Measurements from ENCODE around the gene DTWD1. TPM values are rescaled to one million over a fixed set of nuclear protein-coding genes. Genes with fewer than 3 reads are reported as not detected.

DTWD1 gene
- total and polyA plus RNA-seq, 2 of the 13 experiments (the other 11 are each of a cell fraction or from before 2014, with no cell fraction given), result 12.7 to 18.3 TPM

GRCh38 chr15:49621401-49621811 is 558 bp downstream of the DTWD1 start (continued):
- TF ChIP-seq ZHX1 (CRISPR knock-in tag; IDR thresholded peaks at IDR 0.05; ENCODE audit: low read depth) (no peak), ONECUT2 (CRISPR knock-in tag; IDR thresholded peaks at IDR 0.05) (peak; percentile 29; the same call in 1 of the 2 replicates), HDAC6 (IDR thresholded peaks at IDR 0.05; ENCODE audit: low read depth, low read length) (no peak), ZNF543 (CRISPR knock-in tag; IDR thresholded peaks at IDR 0.05) (no peak)

GRCh38 chr15:49621887-49622286 is 1.0 kb downstream of the DTWD1 start:
- peaks cover 12% of the 10 kb centered on the region for H3K9me3 ChIP-seq (ENCODE audit: low read length)
- FAIRE-seq (no peak), DNase-seq (ENCODE audit: low spot score) (no peak), ATAC-seq (no peak)
- no TSS peak for BruUV-seq (replicated peaks)
- TF ChIP-seq ZSCAN30 (CRISPR knock-in tag; IDR thresholded peaks at IDR 0.05) (no peak), CEBPG (CRISPR knock-in tag; IDR thresholded peaks at IDR 0.05) (0 out of 2 replicates have a peak, but pooled peaks have one; percentile 15), ZNF773 (CRISPR knock-in tag; IDR thresholded peaks at IDR 0.05; ENCODE audit: borderline replicate concordance) (no peak), GPN1 (CRISPR knock-in tag; IDR thresholded peaks at IDR 0.05; ENCODE audit: borderline replicate concordance) (no peak)
- POLR2A ChIA-PET, result interaction anchor here (4.9 kb wide), 1 partner anchor 29 kb away, joined by 31 read pairs; no protein-coding TSS in a partner anchor
- H4K20me1 ChIP-seq (ENCODE audit: insufficient read depth, low read length), result no peaks in the 10 kb centered on the region
- H2AFZ ChIP-seq (ENCODE audit: low read length), result no peak overlapping the region
- in situ Hi-C loops (cut with HindIII; ENCODE audit: extremely low pct_ligation_motif_present, low pct_unique_long_range_greater_than_20kb), result no loop called here
- peak overlapping the region; percentile 83 for H3K4me2 ChIP-seq (ENCODE audit: low read depth, low read length)
- peak overlapping the region; percentile 90; the same call in 1 of the 2 replicates for H3K9ac ChIP-seq (ENCODE audit: insufficient read depth, low read depth, low read length)
- intact Hi-C loops (cut with micrococcal nuclease; ENCODE audit: unreplicated experiment), result no loop called here
- H3K36me3 ChIP-seq (replicated peaks in 1 of 2; ENCODE audit: control insufficient read depth in 1 of 2, insufficient read depth in 2 of 2, low read length in 2 of 2), result peaks cover 2 to 9% of the 10 kb centered on the region in 2 experiments; a peak in 3 of 5 replicates
- CTCF ChIA-PET (ENCODE audit: low intra/inter-chr PET ratio, low total read pairs), result no interaction called here
- peak overlapping the region; percentile 92 for H3K27ac ChIP-seq (ENCODE audit: extremely low read length, insufficient read depth, low read length)
- peaks cover 35% of the 10 kb centered on the region for H3K4me1 ChIP-seq (ENCODE audit: insufficient read depth, low read length)
- no peaks in the 10 kb centered on the region; a peak in 1 of 5 replicates for H3K27me3 ChIP-seq (ENCODE audit: control insufficient read depth in 1 of 2, insufficient read depth in 2 of 2, low read length in 2 of 2)
- WGBS (ENCODE audit: low lambda C conversion rate), result 69% methylated on average over 1 of the region's 1 CpG
- H3K79me2 ChIP-seq (ENCODE audit: insufficient read depth, low read length), result peaks cover 13% of the 10 kb centered on the region
- peak overlapping the region; percentile 77 to 93 (median 85); a peak in 5 of 6 replicates for H3K4me3 ChIP-seq (replicated peaks in 1 of 3; ENCODE audit: insufficient read depth in 1 of 3, low read depth in 2 of 3, low read length in 3 of 3)

All from HepG2 (cell line).